HepG2 (cell line): ENCODE measurements around the gene GPRIN1. TPM values are rescaled to one million over a fixed set of nuclear protein-coding genes. Genes with fewer than 3 reads are reported as not detected.

Source experiments
- CCDC6 ChIP-seq: sonication (generic); formaldehyde crosslinking; IDR thresholded peaks from 2 replicates; pipeline ENCODE4 v1.8.1; 2022; ENCODE audit warnings: mild to moderate bottlenecking, missing genetic modification reagents, moderate library complexity
- FLYWCH1 ChIP-seq: sonication (generic); formaldehyde crosslinking; IDR thresholded peaks from 2 replicates; pipeline ENCODE4 v1.8.1; 2023; ENCODE audit warnings: mild to moderate bottlenecking, missing genetic modification reagents
- HNRNPUL1 ChIP-seq: fragments of 200-400 bp; formaldehyde crosslinking; IDR thresholded peaks from 2 replicates; pipeline ENCODE4 v1.6.1; 2017; ENCODE audit warnings: low read depth, mild to moderate bottlenecking, low read length, moderate library complexity
- IRF2 ChIP-seq: IDR thresholded peaks from 2 replicates; pipeline ENCODE4 v1.6.1; 2018; ENCODE audit warnings: missing genetic modification reagents, missing compliant biosample characterization
- KLF6 ChIP-seq: IDR thresholded peaks from 2 replicates; pipeline ENCODE4 v1.8.0; 2016; ENCODE audit warnings: missing biosample characterization, missing genetic modification reagents
- SNRNP70 ChIP-seq: fragments of 200-400 bp; formaldehyde crosslinking; IDR thresholded peaks from 2 replicates; pipeline ENCODE4 v1.6.1; 2017; ENCODE audit warnings: mild to moderate bottlenecking, low read depth, low read length, moderate library complexity
- ZNF333 ChIP-seq: sonication (generic); formaldehyde crosslinking; IDR thresholded peaks from 2 replicates; pipeline ENCODE4 v1.4.0; 2020; ENCODE audit warnings: mild to moderate bottlenecking, missing genetic modification reagents, borderline replicate concordance
- polyA plus RNA-seq, 8 experiments: library from polyadenylated mRNA; depleted of rRNA in 3 of 8; stranded (reverse) in 7 of 8; unstranded in 1 of 8; fragments of >200 nt; fragmentation: Illumina TruSeq in 4 of 8; extraction: Trizol in 4 of 8; gene quantifications; 2 replicates each; pipeline versions ENCODE4 v1.2.1 to v1.2.3, GENCODE V29; 2011 to 2016; ENCODE audit warnings: low read depth in 4 of 8, missing spikeins in 1 of 8, mixed read lengths in 1 of 8; ENCODE audit not compliant: insufficient read depth in 1 of 8
- total RNA-seq, 5 experiments: library from RNA; depleted of rRNA; stranded (reverse); fragments of >200 nt; fragmentation: Illumina TruSeq; extraction: Trizol; gene quantifications; 2 replicates each; pipeline ENCODE4 v1.2.3, GENCODE V29; 2016; ENCODE audit warnings: low read depth in 1 of 5
- TF ChIP-seq, protein P1 (sequence below): sonication (generic); formaldehyde crosslinking; IDR thresholded peaks from 2 replicates; pipeline ENCODE4 v1.5.0; 2020; ENCODE audit warnings: missing genetic modification reagents, mild to moderate bottlenecking, borderline replicate concordance
- TF ChIP-seq, protein P2 (sequence below), 2 experiments: sonication (generic) in 1 of 2; formaldehyde crosslinking in 1 of 2; IDR thresholded peaks; 2 replicates each; pipeline versions ENCODE4 v1.5.1 to v1.6.1; 2011 to 2020; ENCODE audit warnings: borderline replicate concordance in 1 of 2, low read depth in 1 of 2, low read length in 1 of 2, mild to moderate bottlenecking in 1 of 2, missing genetic modification reagents in 1 of 2, moderate library complexity in 1 of 2
- TF ChIP-seq, protein P3 (sequence below): sonication (generic); formaldehyde crosslinking; IDR thresholded peaks from 2 replicates; pipeline ENCODE4 v1.4.0; 2020; ENCODE audit warnings: mild to moderate bottlenecking, missing genetic modification reagents

GPRIN1 gene
- total and polyA plus RNA-seq, 2 of the 13 experiments (the other 11 are each of a cell fraction or from before 2014, with no cell fraction given), result 0.32 to 2.0 TPM

DNA sequence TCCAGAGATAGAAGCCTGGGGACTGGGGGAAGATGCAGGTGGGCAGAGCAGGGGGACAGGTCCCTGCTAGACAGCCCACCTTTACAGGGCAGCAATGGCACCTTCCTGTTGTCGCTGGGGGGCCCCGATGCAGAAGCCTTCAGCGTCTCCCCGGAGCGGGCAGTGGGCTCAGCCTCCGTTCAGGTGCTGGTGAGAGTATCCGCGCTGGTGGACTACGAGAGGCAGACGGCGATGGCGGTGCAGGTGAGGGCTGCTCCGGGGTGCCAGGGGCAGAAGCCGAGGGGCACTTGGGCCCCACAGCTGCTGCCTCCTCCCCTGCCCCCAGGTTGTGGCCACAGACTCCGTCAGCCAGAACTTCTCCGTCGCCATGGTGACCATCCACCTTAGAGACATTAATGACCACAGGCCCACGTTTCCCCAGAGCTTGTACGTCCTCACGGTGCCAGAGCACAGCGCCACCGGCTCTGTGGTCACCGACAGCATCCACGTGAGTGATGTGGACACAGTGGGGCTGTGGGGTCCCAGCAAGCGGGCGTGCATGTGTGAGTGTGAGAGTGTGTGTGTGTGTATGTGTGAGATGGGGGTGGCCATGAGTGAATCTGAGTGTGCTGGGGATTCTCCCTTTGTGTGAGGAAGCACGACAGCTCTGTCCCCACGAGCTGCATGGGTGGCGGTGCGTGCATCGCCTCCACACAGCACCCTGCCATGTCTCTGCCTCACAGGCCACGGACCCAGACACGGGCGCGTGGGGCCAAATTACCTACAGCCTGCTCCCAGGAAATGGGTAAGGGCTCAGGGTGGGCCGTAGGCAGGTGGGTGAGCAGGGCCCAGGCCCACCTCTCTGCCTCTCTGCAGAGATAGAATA, 32.4 kb downstream of the GPRIN1 start (continued):
- no peak for TF ChIP-seq ZNF333
- TF ChIP-seq KLF6 (CRISPR knock-in tag), result no peak
- TF ChIP-seq IRF2 (CRISPR knock-in tag), result no peak
- no peak for TF ChIP-seq HNRNPUL1
- no peak for TF ChIP-seq SNRNP70
- no peak for TF ChIP-seq CCDC6 (CRISPR knock-in tag)
- TF ChIP-seq, protein P1, sequence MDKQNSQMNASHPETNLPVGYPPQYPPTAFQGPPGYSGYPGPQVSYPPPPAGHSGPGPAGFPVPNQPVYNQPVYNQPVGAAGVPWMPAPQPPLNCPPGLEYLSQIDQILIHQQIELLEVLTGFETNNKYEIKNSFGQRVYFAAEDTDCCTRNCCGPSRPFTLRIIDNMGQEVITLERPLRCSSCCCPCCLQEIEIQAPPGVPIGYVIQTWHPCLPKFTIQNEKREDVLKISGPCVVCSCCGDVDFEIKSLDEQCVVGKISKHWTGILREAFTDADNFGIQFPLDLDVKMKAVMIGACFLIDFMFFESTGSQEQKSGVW (CRISPR knock-in tag), result no peak
- TF ChIP-seq, protein P2, sequence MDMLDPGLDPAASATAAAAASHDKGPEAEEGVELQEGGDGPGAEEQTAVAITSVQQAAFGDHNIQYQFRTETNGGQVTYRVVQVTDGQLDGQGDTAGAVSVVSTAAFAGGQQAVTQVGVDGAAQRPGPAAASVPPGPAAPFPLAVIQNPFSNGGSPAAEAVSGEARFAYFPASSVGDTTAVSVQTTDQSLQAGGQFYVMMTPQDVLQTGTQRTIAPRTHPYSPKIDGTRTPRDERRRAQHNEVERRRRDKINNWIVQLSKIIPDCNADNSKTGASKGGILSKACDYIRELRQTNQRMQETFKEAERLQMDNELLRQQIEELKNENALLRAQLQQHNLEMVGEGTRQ (IDR thresholded peaks at IDR 0.05; ENCODE audit: low read depth, low read length), result no peak
- TF ChIP-seq, protein P2 (CRISPR knock-in tag; IDR thresholded peaks at IDR 0.05; ENCODE audit: borderline replicate concordance), result no peak
- no peak for TF ChIP-seq FLYWCH1 (CRISPR knock-in tag)
- TF ChIP-seq, protein P3, sequence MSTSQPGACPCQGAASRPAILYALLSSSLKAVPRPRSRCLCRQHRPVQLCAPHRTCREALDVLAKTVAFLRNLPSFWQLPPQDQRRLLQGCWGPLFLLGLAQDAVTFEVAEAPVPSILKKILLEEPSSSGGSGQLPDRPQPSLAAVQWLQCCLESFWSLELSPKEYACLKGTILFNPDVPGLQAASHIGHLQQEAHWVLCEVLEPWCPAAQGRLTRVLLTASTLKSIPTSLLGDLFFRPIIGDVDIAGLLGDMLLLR (CRISPR knock-in tag), result no peak
- TF ChIP-seq, all 625 proteins: peak for 0
